H1 (cell line): ENCODE measurements around the gene TMEM134. TPM values are rescaled to one million over a fixed set of nuclear protein-coding genes. Genes with fewer than 3 reads are reported as not detected.

Source experiments
- BACH1 ChIP-seq: IDR thresholded peaks from 2 replicates; pipeline ENCODE4 v1.6.1; 2012; ENCODE audit warnings: low read length, improper control_type of control experiment
- BCL11A ChIP-seq, 2 experiments: IDR thresholded peaks; one replicate each; pipeline ENCODE4 v1.6.1; 2011; ENCODE audit warnings: low read depth in 2 of 2, low read length in 2 of 2, mild to moderate bottlenecking in 2 of 2
- CBX5 ChIP-seq: fragments of 300-800, 300-1000 bp; sonication (generic); IDR thresholded peaks from 2 replicates; pipeline ENCODE4 v1.7.1; 2016; ENCODE audit warnings: antibody characterized with exemption, low read length, low read depth
- CREB1 ChIP-seq: IDR thresholded peaks from 2 replicates; pipeline ENCODE4 v1.6.1; 2012; ENCODE audit warnings: inconsistent platforms
- EP300 ChIP-seq, 2 experiments: IDR thresholded peaks; 1 replicate in 1 of 2; 2 replicates in 1 of 2; pipeline ENCODE4 v1.6.1; 2011 to 2012; ENCODE audit warnings: low read depth in 2 of 2, low read length in 2 of 2, mild to moderate bottlenecking in 2 of 2, borderline replicate concordance in 1 of 2, inconsistent platforms in 1 of 2, moderate library complexity in 1 of 2
- KDM4A ChIP-seq: IDR thresholded peaks from one replicate; pipeline ENCODE4 v1.7.1; 2012; ENCODE audit warnings: low read depth, mild to moderate bottlenecking, moderate library complexity, low read length, inconsistent platforms; ENCODE audit not compliant: severe bottlenecking
- NANOG ChIP-seq: IDR thresholded peaks from 2 replicates; pipeline ENCODE4 v1.6.1; 2011; ENCODE audit warnings: low read length, low read depth, mild to moderate bottlenecking, inconsistent platforms; ENCODE audit not compliant: insufficient read depth, poor library complexity, severe bottlenecking
- NRF1 ChIP-seq: IDR thresholded peaks from 2 replicates; pipeline ENCODE4 v1.6.1; 2011; ENCODE audit warnings: mild to moderate bottlenecking, low read depth, low read length, improper control_type of control experiment
- PHF8 ChIP-seq: fragments of 200-600 bp; sonication (generic); conservative IDR thresholded peaks from 2 replicates; pipeline ENCODE4 v1.7.1; 2012; ENCODE audit warnings: low read depth, mild to moderate bottlenecking, inconsistent platforms, low read length, moderate library complexity
- POU5F1 ChIP-seq: IDR thresholded peaks from 2 replicates; pipeline ENCODE4 v1.6.1; 2011; ENCODE audit warnings: low read depth, mild to moderate bottlenecking, low read length, moderate library complexity
- RBBP5 ChIP-seq: IDR thresholded peaks from 2 replicates; pipeline ENCODE4 v1.7.1; 2012; ENCODE audit warnings: low read depth, mild to moderate bottlenecking, inconsistent platforms, low read length, moderate library complexity, borderline replicate concordance
- RNF2 ChIP-seq: fragments of 200-900, 300-1000 bp; sonication (generic); IDR thresholded peaks from 2 replicates; pipeline ENCODE4 v1.7.1; 2016; ENCODE audit warnings: borderline replicate concordance, low read depth, mild to moderate bottlenecking, antibody characterized with exemption, low read length; ENCODE audit not compliant: poor library complexity, severe bottlenecking; ENCODE audit errors: missing control alignments
- RXRA ChIP-seq: IDR thresholded peaks from 2 replicates; pipeline ENCODE4 v1.6.1; 2011; ENCODE audit warnings: low read depth, mild to moderate bottlenecking, low read length, moderate library complexity; ENCODE audit not compliant: insufficient read depth
- SIN3A ChIP-seq, 2 experiments: IDR thresholded peaks in 1 of 2; conservative IDR thresholded peaks in 1 of 2; 2 replicates each; pipeline ENCODE4 v1.6.1; 2011 to 2012; ENCODE audit warnings: low read length in 2 of 2, improper control_type of control experiment in 1 of 2, low read depth in 1 of 2, mild to moderate bottlenecking in 1 of 2
- SP2 ChIP-seq: IDR thresholded peaks from 2 replicates; pipeline ENCODE4 v1.6.1; 2012; ENCODE audit warnings: mild to moderate bottlenecking, low read length, inconsistent platforms
- SP4 ChIP-seq: IDR thresholded peaks from 2 replicates; pipeline ENCODE4 v1.6.1; 2012; ENCODE audit warnings: low read length, inconsistent platforms
- TAF1 ChIP-seq: IDR thresholded peaks from 2 replicates; pipeline ENCODE4 v1.6.1; 2011; ENCODE audit warnings: mild to moderate bottlenecking, low read depth, low read length
- TBP ChIP-seq: IDR thresholded peaks from 2 replicates; pipeline ENCODE4 v1.6.1; 2011; ENCODE audit warnings: low read depth, low read length, improper control_type of control experiment
- TCF12 ChIP-seq: IDR thresholded peaks from 2 replicates; pipeline ENCODE4 v1.6.1; 2011; ENCODE audit warnings: low read depth, mild to moderate bottlenecking, low read length
- TEAD4 ChIP-seq: IDR thresholded peaks from 2 replicates; pipeline ENCODE4 v1.6.1; 2012; ENCODE audit warnings: low read depth, low read length, inconsistent platforms, mixed read lengths
- YY1 ChIP-seq: IDR thresholded peaks from 2 replicates; pipeline ENCODE4 v1.6.1; 2011; ENCODE audit warnings: low read depth, mild to moderate bottlenecking, low read length
- ZNF274 ChIP-seq: IDR thresholded peaks from 2 replicates; pipeline ENCODE4 v1.7.0; 2012; ENCODE audit warnings: low read length, borderline replicate concordance; ENCODE audit errors: extremely low read depth
- polyA plus RNA-seq, 7 experiments: library from polyadenylated mRNA; depleted of rRNA in 3 of 7; stranded (reverse) in 5 of 7; unstranded in 2 of 7; fragments of >200 nt in 5 of 7; fragments of 200-250 nt in 2 of 7; gene quantifications; 1 replicate in 5 of 7; 2 replicates in 1 of 7; 4 replicates in 1 of 7; pipeline versions ENCODE4 v1.2.1 to v1.2.3, GENCODE V29; 2011 to 2013; ENCODE audit warnings: missing spikeins in 2 of 7, mixed read lengths in 2 of 7
- total RNA-seq: library from RNA; stranded (reverse); fragmentation: NEBNext Ultra II Directional; extraction: Animal tissue kit (Norgen Biotek cat#: 25700); gene quantifications from 2 replicates; pipeline ENCODE4 v1.2.1, GENCODE V29; 2021
- TF ChIP-seq, protein P1 (sequence below): IDR thresholded peaks from 2 replicates; pipeline ENCODE4 v1.6.1; 2012; ENCODE audit warnings: inconsistent platforms

TMEM134 gene
- total and polyA plus RNA-seq, 2 of the 8 experiments (the other 6 are each of a cell fraction or from before 2014, with no cell fraction given): 32.4 to 229 TPM

DNA sequence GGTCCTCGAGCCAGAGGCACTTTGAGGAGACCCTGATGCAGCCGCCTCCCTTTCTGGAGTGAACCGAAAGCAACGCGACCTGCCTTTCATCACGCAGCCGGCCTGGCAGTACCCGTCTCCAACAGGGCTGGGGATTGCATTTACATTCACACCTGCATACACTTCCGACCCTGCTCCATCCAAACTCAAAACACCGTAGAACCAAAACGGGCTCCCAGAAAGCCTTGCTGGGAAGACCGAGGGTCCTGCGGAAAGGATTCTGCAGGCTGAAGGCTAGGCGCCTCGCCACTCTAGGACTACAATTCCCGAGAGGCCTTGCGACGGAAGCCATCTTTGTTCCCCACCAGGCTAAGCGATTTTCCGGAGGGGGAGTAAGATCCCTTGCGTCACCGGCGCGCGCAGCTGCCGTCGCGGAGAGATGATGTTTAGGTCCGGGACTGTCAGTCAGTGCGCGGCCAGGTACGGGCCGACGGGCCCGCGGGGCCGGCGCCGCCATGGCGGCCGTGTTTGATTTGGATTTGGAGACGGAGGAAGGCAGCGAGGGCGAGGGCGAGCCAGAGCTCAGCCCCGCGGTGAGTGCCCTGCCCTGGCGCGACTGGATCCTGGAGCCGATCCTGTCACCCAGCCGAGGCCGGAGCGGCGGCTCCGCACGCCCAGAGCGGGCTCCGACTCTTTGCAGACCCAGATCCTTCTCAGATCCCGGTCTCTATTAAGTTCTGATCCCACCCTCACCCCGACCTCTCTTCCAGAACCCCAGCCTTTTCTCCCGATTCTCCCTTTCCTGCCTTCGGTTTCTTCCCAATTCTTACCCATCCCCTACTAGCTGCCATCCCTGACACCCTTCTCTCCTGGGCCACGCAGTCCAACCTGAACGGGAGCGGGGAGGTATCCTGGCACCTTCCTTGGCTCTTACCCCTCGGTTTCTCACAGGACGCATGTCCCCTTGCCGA, 40.7 kb downstream of the TMEM134 start, which contains the start of gene RPS6KB2 (continued):
- TF ChIP-seq NANOG (peak; percentile 19), YY1 (peak; percentile 99), BCL11A (IDR thresholded peaks at IDR 0.05; ENCODE audit: low read depth in 2 of 2, low read length in 2 of 2) (no peak), BACH1 (no peak), SIN3A (conservative IDR thresholded peaks at IDR 0.05 in 1 of 2, IDR thresholded peaks at IDR 0.05 in 1 of 2; ENCODE audit: low read depth in 1 of 2, low read length in 2 of 2) (peak; percentile 91 to 99), CBX5 (no peak), CREB1 (peak; percentile 100), RBBP5 (peak; percentile 83), RXRA (no peak), KDM4A (peak; percentile 100), EP300 (IDR thresholded peaks at IDR 0.05; ENCODE audit: borderline replicate concordance in 1 of 2, low read depth in 2 of 2, low read length in 2 of 2) (0 out of 3 replicates have a peak, but pooled peaks of 1 of the 2 experiments have one; percentile 49), ZNF274 (no peak), SP4 (peak; percentile 90; the same call in 1 of the 2 replicates), TBP (peak; percentile 73; the same call in 1 of the 2 replicates), POU5F1 (no peak), TAF1 (peak; percentile 74; the same call in 1 of the 2 replicates), TEAD4 (no peak; the same call in 1 of the 2 replicates), SP2 (no peak), RNF2 (no peak), NRF1 (peak; percentile 3; the same call in 1 of the 2 replicates), PHF8 (peak; percentile 92), TCF12 (no peak)
- TF ChIP-seq, protein P1, sequence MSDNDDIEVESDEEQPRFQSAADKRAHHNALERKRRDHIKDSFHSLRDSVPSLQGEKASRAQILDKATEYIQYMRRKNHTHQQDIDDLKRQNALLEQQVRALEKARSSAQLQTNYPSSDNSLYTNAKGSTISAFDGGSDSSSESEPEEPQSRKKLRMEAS: peak; percentile 57
